HL-60 (cell line): ENCODE results near the gene UBXN10.

ENCODE experiments used
- DNase-seq, 2 experiments: peaks; one replicate each; pipeline ENCODE4 v3.0.0-alpha.2; 2010 to 2020; ENCODE audit warnings: low read depth in 1 of 2, low spot score in 1 of 2
- H3K27ac ChIP-seq: fragments of 250-450 bp; sonication (Bioruptor Pico); replicated peaks from 2 replicates; pipeline ENCODE4 v1.5.1; 2020; ENCODE audit warnings: mild to moderate bottlenecking, moderate library complexity
- H3K27me3 ChIP-seq: fragments of 250-450 bp; sonication (Bioruptor Pico); 2 replicates; pipeline ENCODE4 v1.5.1; 2021; ENCODE audit warnings: mild to moderate bottlenecking, moderate library complexity; ENCODE audit not compliant: insufficient read depth, poor library complexity, severe bottlenecking
- H3K4me3 ChIP-seq: replicated peaks from 2 replicates; pipeline ENCODE4 v1.5.1; 2011; ENCODE audit warnings: mild to moderate bottlenecking, control low read depth, low read length; ENCODE audit not compliant: insufficient read depth
- CTCF ChIP-seq: IDR thresholded peaks from one replicate; pipeline ENCODE4 v1.5.1; 2011; ENCODE audit warnings: low read length, control low read depth, inconsistent platforms; ENCODE audit not compliant: insufficient read depth
- GABPA ChIP-seq: IDR thresholded peaks from 2 replicates; pipeline ENCODE4 v1.6.1; 2012; ENCODE audit warnings: low read depth
- POLR2AphosphoS5 ChIP-seq: IDR thresholded peaks from 2 replicates; pipeline ENCODE4 v1.6.1; 2012; ENCODE audit warnings: low read depth
- REST ChIP-seq: IDR thresholded peaks from 2 replicates; pipeline ENCODE4 v1.6.1; 2012; ENCODE audit warnings: low read depth; ENCODE audit not compliant: insufficient replicate concordance
- SPI1 ChIP-seq: IDR thresholded peaks from 2 replicates; pipeline ENCODE4 v1.6.1; 2012; ENCODE audit warnings: low read depth, mild to moderate bottlenecking, borderline replicate concordance

The UBXN10 gene

GRCh38 chr1:20167126-20167525, 18.8 kb upstream of the UBXN10 start:
- Histone ChIP-seq H3K27me3 (no peaks in the 10 kb centered on the region), H3K4me3 (no peak overlapping the region), H3K27ac (no peak overlapping the region)
- DNase-seq = no peak
- TF ChIP-seq GABPA = no peak
- TF ChIP-seq CTCF = no peak
- no peak for TF ChIP-seq POLR2AphosphoS5
- TF ChIP-seq REST = no peak
- no peak for TF ChIP-seq SPI1

- H3K27me3 ChIP-seq = no peaks in the 10 kb centered on the region
- no peak for TF ChIP-seq POLR2AphosphoS5
- TF ChIP-seq GABPA = no peak
- no peak for TF ChIP-seq SPI1
- no peak for TF ChIP-seq REST
- no peak for TF ChIP-seq CTCF
- H3K4me3 ChIP-seq = no peak overlapping the region
- DNase-seq = no peak
- H3K27ac ChIP-seq = no peak overlapping the region
Measured at GRCh38 chr1:20168564-20169491, 17.1 kb upstream of the UBXN10 start.

- Histone ChIP-seq H3K4me3 (no peak overlapping the region), H3K27ac (no peak overlapping the region), H3K27me3 (no peaks in the 10 kb centered on the region)
- TF ChIP-seq CTCF = no peak
- no peak for TF ChIP-seq GABPA
- TF ChIP-seq REST = no peak
- no peak for TF ChIP-seq POLR2AphosphoS5
- no peak for TF ChIP-seq SPI1
- no peak for DNase-seq
Measured at GRCh38 chr1:20169932-20170331, 16.0 kb upstream of the UBXN10 start.
